Common myeloid progenitor, CD34-positive (primary cell): ENCODE measurements around the gene AKR1A1.

Experiments used
- CTCF ChIA-PET: fragments of 350-600 bp; sonication (Branson Sonifier 250); formaldehyde crosslinking; loops from one replicate; lab custom pipeline; 2021; ENCODE audit warnings: antibody characterized with exemption; lab: Charles Lee
- POLR2A ChIA-PET: fragments of 350-600 bp; sonication (Branson Sonifier 250); formaldehyde crosslinking; loops from one replicate; lab custom pipeline; 2021; ENCODE audit warnings: antibody characterized with exemption; lab: Charles Lee
- DNase-seq, 3 donors: peaks; one replicate each; pipeline versions ENCODE4 v3.0.0 to v3.0.0-alpha.2; 2013
- H3K27ac ChIP-seq, 2 experiments: 1 replicate in 1 of 2; 2 replicates in 1 of 2; pipeline ENCODE4 v1.7.0; 2013; ENCODE audit warnings: inconsistent platforms in 2 of 2, low read length in 2 of 2, mild to moderate bottlenecking in 2 of 2, low read depth in 1 of 2, moderate library complexity in 1 of 2; ENCODE audit not compliant: severe bottlenecking in 2 of 2, insufficient read depth in 1 of 2, poor library complexity in 1 of 2
- H3K27me3 ChIP-seq, 5 experiments: replicated peaks in 2 of 5; 1 replicate in 3 of 5; 2 replicates in 2 of 5; pipeline versions ENCODE4 v1.6.1 to v1.7.0; 2013; ENCODE audit warnings: low read length in 4 of 5, mild to moderate bottlenecking in 2 of 5, moderate library complexity in 2 of 5, inconsistent platforms in 1 of 5; ENCODE audit not compliant: insufficient read depth in 5 of 5, control insufficient read depth in 4 of 5
- H3K36me3 ChIP-seq, 4 experiments: 1 replicate in 2 of 4; 2 replicates in 2 of 4; pipeline versions ENCODE4 v1.6.1 to v1.7.0; 2013; ENCODE audit warnings: low read length in 3 of 4, control low read depth in 1 of 4, mild to moderate bottlenecking in 1 of 4; ENCODE audit not compliant: control insufficient read depth in 4 of 4, insufficient read depth in 4 of 4
- H3K4me1 ChIP-seq, 4 experiments: 1 replicate in 3 of 4; 2 replicates in 1 of 4; pipeline versions ENCODE4 v1.6.1 to v1.7.1; 2013; ENCODE audit warnings: low read length in 3 of 4, mild to moderate bottlenecking in 3 of 4, control low read depth in 1 of 4, inconsistent platforms in 1 of 4, moderate library complexity in 1 of 4; ENCODE audit not compliant: control insufficient read depth in 4 of 4, insufficient read depth in 4 of 4; ENCODE audit errors: control extremely low read depth in 1 of 4
- H3K4me3 ChIP-seq, 7 experiments: 1 replicate in 4 of 7; 2 replicates in 3 of 7; pipeline versions ENCODE4 v1.5.1 to v1.7.0; 2013; ENCODE audit warnings: mild to moderate bottlenecking in 7 of 7, low read length in 6 of 7, moderate library complexity in 6 of 7, inconsistent platforms in 2 of 7, low read depth in 2 of 7, control low read depth in 1 of 7; ENCODE audit not compliant: insufficient read depth in 4 of 7, control insufficient read depth in 1 of 7; ENCODE audit errors: extremely low read depth in 1 of 7
- H3K9me3 ChIP-seq, 5 experiments: 1 replicate in 4 of 5; 2 replicates in 1 of 5; pipeline versions ENCODE4 v1.6.1 to v1.7.1; 2013; ENCODE audit warnings: low read length in 4 of 5, mild to moderate bottlenecking in 2 of 5, inconsistent platforms in 1 of 5, low read depth in 1 of 5, moderate library complexity in 1 of 5; ENCODE audit not compliant: control insufficient read depth in 4 of 5, insufficient read depth in 2 of 5; ENCODE audit errors: control extremely low read depth in 1 of 5
- WGBS: methylation state at CpG from one replicate; pipeline ENCODE4 v1.1.5; 2013; ENCODE audit not compliant: insufficient coverage; 5-methylcytosine and 5-hydroxymethylcytosine counted together

The AKR1A1 gene

GRCh38 chr1:45607404-45608074, 56.9 kb downstream of the AKR1A1 start:
- peak overlapping the region; percentile 82 to 89 for H3K27ac ChIP-seq
- H3K4me1 ChIP-seq, result peaks cover 15 to 34% (median 25%) of the 10 kb centered on the region in 4 experiments
- ChIA-PET POLR2A (no interaction called here), CTCF (interaction anchor here (1.2 kb wide), 1 partner anchor 10 kb away, joined by 3 read pairs; no protein-coding TSS in a partner anchor)
- H3K36me3 ChIP-seq, result peaks cover 20 to 77% (median 40%) of the 10 kb centered on the region in 4 experiments
- H3K4me3 ChIP-seq, result no peak overlapping the region
- no peak for DNase-seq
- WGBS, result 81% methylated on average over 5 of the region's 6 CpGs
- no peaks in the 10 kb centered on the region for H3K27me3 ChIP-seq
- H3K9me3 ChIP-seq, result no peaks in the 10 kb centered on the region

- Histone ChIP-seq H3K27me3 (no peaks in the 10 kb centered on the region), H3K9me3 (no peaks in the 10 kb centered on the region), H3K27ac (peak overlapping the region; percentile 82 to 89), H3K36me3 (peaks cover 16 to 79% (median 40%) of the 10 kb centered on the region in 4 experiments), H3K4me1 (peaks cover 15 to 34% (median 25%) of the 10 kb centered on the region in 4 experiments), H3K4me3 (peak overlapping the region in 5 of 7 experiments; percentile 4 to 64 (median 12))
- ChIA-PET POLR2A (no interaction called here), CTCF (interaction anchor here (0.7 to 1.4 kb wide), 3 partner anchors 9 to 40 kb away, joined by 3 read pairs; no protein-coding TSS in a partner anchor)
- DNase-seq, result peak; percentile 79 to 92 (median 90)
- WGBS, result 39% methylated on average over 2 of the region's 5 CpGs
These were observed 57.8 kb downstream of the AKR1A1 start for GRCh38 chr1:45608175-45609156.

GRCh38 chr1:45610589-45611226, 60.1 kb downstream of the AKR1A1 start:
- 98% methylated on average over 7 of the region's 10 CpGs for WGBS
- Histone ChIP-seq H3K4me1 (peaks cover 15 to 34% (median 25%) of the 10 kb centered on the region in 4 experiments), H3K27ac (no peak overlapping the region), H3K9me3 (no peaks in the 10 kb centered on the region), H3K27me3 (no peaks in the 10 kb centered on the region), H3K4me3 (no peak overlapping the region), H3K36me3 (peaks cover 19 to 89% (median 44%) of the 10 kb centered on the region in 4 experiments)
- no peak for DNase-seq
- CTCF ChIA-PET, result no interaction called here
- POLR2A ChIA-PET, result interaction anchor here (0.6 kb wide), 1 partner anchor 11 kb away, joined by 3 read pairs; no protein-coding TSS in a partner anchor

- CTCF ChIA-PET, result interaction anchor here (0.8 to 1.2 kb wide), 4 partner anchors 8 to 100 kb away, joined by 3 to 4 read pairs (median 3); no protein-coding TSS in a partner anchor
- POLR2A ChIA-PET, result no interaction called here
- peaks cover 26 to 89% (median 52%) of the 10 kb centered on the region in 4 experiments for H3K36me3 ChIP-seq
- 92% methylated on average over 8 of the region's 8 CpGs for WGBS
- peak overlapping the region in 1 of 2 experiments; percentile 4 for H3K27ac ChIP-seq
- no peak overlapping the region for H3K4me3 ChIP-seq
- H3K27me3 ChIP-seq, result no peaks in the 10 kb centered on the region
- H3K9me3 ChIP-seq, result no peaks in the 10 kb centered on the region
- no peak for DNase-seq
- peaks cover 10 to 18% (median 14%) of the 10 kb centered on the region in 4 experiments for H3K4me1 ChIP-seq
These were observed 62.4 kb downstream of the AKR1A1 start for GRCh38 chr1:45612941-45613579.

GRCh38 chr1:45615885-45616284, 65.3 kb downstream of the AKR1A1 start:
- CTCF ChIA-PET, result interaction anchor here (1.0 kb wide), 1 partner anchor 9 kb away, joined by 3 read pairs; no protein-coding TSS in a partner anchor
- H3K36me3 ChIP-seq, result peaks cover 32 to 86% (median 56%) of the 10 kb centered on the region in 4 experiments

GRCh38 chr1:45617618-45618017, 67.0 kb downstream of the AKR1A1 start:
- H3K9me3 ChIP-seq, result no peaks in the 10 kb centered on the region
- H3K4me1 ChIP-seq, result peaks cover 0 to 5% (median 2%) of the 10 kb centered on the region in 4 experiments
- no peaks in the 10 kb centered on the region for H3K27me3 ChIP-seq
- POLR2A ChIA-PET, result no interaction called here
- peaks cover 29 to 85% (median 55%) of the 10 kb centered on the region in 4 experiments for H3K36me3 ChIP-seq
- no peak for DNase-seq
- H3K27ac ChIP-seq, result no peak overlapping the region
- CTCF ChIA-PET, result no interaction called here
- H3K4me3 ChIP-seq, result no peak overlapping the region
- 87% methylated on average over 4 of the region's 4 CpGs for WGBS

More at GRCh38 chr1:45615885-45616284, 65.3 kb downstream of the AKR1A1 start:
- no CpG with 5 or more reads among the region's 1 CpG for WGBS
- Histone ChIP-seq H3K4me1 (no peaks in the 10 kb centered on the region), H3K27ac (no peak overlapping the region), H3K9me3 (no peaks in the 10 kb centered on the region), H3K4me3 (no peak overlapping the region), H3K27me3 (no peaks in the 10 kb centered on the region)
- DNase-seq, result no peak
- POLR2A ChIA-PET, result no interaction called here
